Endothelial cell of umbilical vein (primary cell): Measurements from ENCODE around the gene RAB28. TPM values are rescaled to one million over a fixed set of nuclear protein-coding genes. Genes with fewer than 3 reads are reported as not detected.

Source experiments
- BruUV-seq: library from RNA; stranded (reverse); fragments of 400-500 nt; replicated peaks from 2 replicates; lab custom pipeline; 2021; lab: Mats Ljungman, UMichigan
- CTCF ChIA-PET: fragments of 300-600, 350-600 bp; sonication (Branson Sonifier 250); formaldehyde crosslinking; loops from one replicate; lab custom pipeline; 2021; ENCODE audit warnings: antibody characterized with exemption, inconsistent platforms; lab: Charles Lee
- POLR2A ChIA-PET: fragments of 300-600, 350-600 bp; sonication (Branson Sonifier 250); formaldehyde crosslinking; loops from one replicate; lab custom pipeline; 2021; ENCODE audit warnings: antibody characterized with exemption, inconsistent platforms; lab: Charles Lee
- DNase-seq: peaks from one replicate; pipeline ENCODE4 v3.0.0-alpha.2; 2011; ENCODE audit warnings: low read depth, low spot score
- FAIRE-seq: peaks from 2 replicates; lab custom pipeline; 2011; peaks lifted over from hg19 to GRCh38; lab: Jason Lieb, UNC
- H2AFZ ChIP-seq: 2 replicates; pipeline ENCODE4 v1.6.0; 2012; ENCODE audit warnings: low read depth, low read length, control low read depth, inconsistent platforms
- H3K27ac ChIP-seq: 2 replicates; pipeline ENCODE4 v1.5.1; 2011; ENCODE audit warnings: low read depth, mild to moderate bottlenecking, control low read depth, low read length, moderate library complexity; ENCODE audit not compliant: insufficient read depth
- H3K27me3 ChIP-seq, 2 experiments: 2 replicates each; pipeline versions ENCODE4 v1.6.0 to v1.6.1; 2011; ENCODE audit warnings: low read length in 2 of 2, mixed read lengths in 1 of 2; ENCODE audit not compliant: control insufficient read depth in 2 of 2, insufficient read depth in 2 of 2
- H3K36me3 ChIP-seq, 2 experiments: 2 replicates in 1 of 2; 3 replicates in 1 of 2; pipeline ENCODE4 v1.5.1; 2011; ENCODE audit warnings: low read length in 2 of 2, mild to moderate bottlenecking in 1 of 2, moderate library complexity in 1 of 2; ENCODE audit not compliant: control insufficient read depth in 2 of 2, insufficient read depth in 2 of 2; ENCODE audit errors: extremely low read depth in 1 of 2
- H3K4me1 ChIP-seq: 3 replicates; pipeline ENCODE4 v1.5.1; 2011; ENCODE audit warnings: mild to moderate bottlenecking, low read length; ENCODE audit not compliant: control insufficient read depth, insufficient read depth; ENCODE audit errors: extremely low read depth
- H3K4me2 ChIP-seq: 2 replicates; pipeline ENCODE4 v1.6.1; 2011; ENCODE audit warnings: low read length, control low read depth, mixed read lengths; ENCODE audit not compliant: insufficient read depth
- H3K4me3 ChIP-seq, 3 experiments: fragments of 200-600 bp in 1 of 3; sonication (generic), shearing (Covaris generic) in 1 of 3; replicated peaks in 1 of 3; 2 replicates each; pipeline ENCODE4 v1.5.1; 2011 to 2016; ENCODE audit warnings: control low read depth in 3 of 3, low read length in 3 of 3, mild to moderate bottlenecking in 2 of 3, inconsistent platforms in 1 of 3, low read depth in 1 of 3, moderate library complexity in 1 of 3; ENCODE audit not compliant: insufficient read depth in 1 of 3
- H3K79me2 ChIP-seq: 2 replicates; pipeline ENCODE4 v1.6.0; 2012; ENCODE audit warnings: low read length, inconsistent platforms; ENCODE audit not compliant: control insufficient read depth, insufficient read depth
- H3K9ac ChIP-seq: replicated peaks from 2 replicates; pipeline ENCODE3; 2011; ENCODE audit warnings: low read length, control low read depth; ENCODE audit not compliant: insufficient read depth; ENCODE audit errors: extremely low read depth
- H3K9me1 ChIP-seq: replicated peaks from 3 replicates; pipeline ENCODE4 v1.6.0; 2011; ENCODE audit warnings: mild to moderate bottlenecking, low read length; ENCODE audit not compliant: control insufficient read depth, insufficient read depth; ENCODE audit errors: extremely low read depth
- H3K9me3 ChIP-seq: replicated peaks from 2 replicates; pipeline ENCODE4 v1.5.1; 2012; ENCODE audit warnings: low read length, inconsistent platforms; ENCODE audit not compliant: control insufficient read depth, insufficient read depth
- H4K20me1 ChIP-seq: replicated peaks from 2 replicates; pipeline ENCODE3; 2011; ENCODE audit warnings: mild to moderate bottlenecking, low read length; ENCODE audit not compliant: control insufficient read depth, insufficient read depth; ENCODE audit errors: extremely low read depth
- EZH2 ChIP-seq: IDR thresholded peaks from 2 replicates; pipeline ENCODE4 v1.6.1; 2012; ENCODE audit warnings: borderline replicate concordance, low read depth, mild to moderate bottlenecking, moderate library complexity, low read length, inconsistent platforms; ENCODE audit not compliant: severe bottlenecking
- FOS ChIP-seq: IDR thresholded peaks from 2 replicates; pipeline ENCODE4 v1.6.1; 2011; ENCODE audit warnings: mild to moderate bottlenecking, low read length, moderate library complexity, borderline replicate concordance; ENCODE audit not compliant: insufficient read depth
- JUN ChIP-seq: IDR thresholded peaks from 2 replicates; pipeline ENCODE4 v1.6.1; 2011; ENCODE audit warnings: borderline replicate concordance, low read depth; ENCODE audit not compliant: insufficient read length, insufficient read depth
- MAX ChIP-seq: IDR thresholded peaks from 2 replicates; pipeline ENCODE4 v1.6.1; 2011; ENCODE audit not compliant: insufficient read depth, insufficient read length
- POLR2A ChIP-seq: IDR thresholded peaks from 2 replicates; pipeline ENCODE4 v1.6.1; 2012; ENCODE audit warnings: low read depth, mild to moderate bottlenecking, control low read depth, low read length
- POLR2AphosphoS5 ChIP-seq: IDR thresholded peaks from 2 replicates; pipeline ENCODE4 v1.6.1; 2012; ENCODE audit warnings: low read depth, mild to moderate bottlenecking, control low read depth, low read length, moderate library complexity; ENCODE audit not compliant: insufficient read depth
- dilution Hi-C: fragments of 300-500 bp; cut with MboI; formaldehyde crosslinking; loops from one replicate; pipeline ENCODE4 v1.15.0; 2019; ENCODE audit warnings: low sequenced_read_pairs; ENCODE audit not compliant: extremely low pct_ligation_motif_present
- intact Hi-C: fragments of 100-400 bp; cut with micrococcal nuclease; formaldehyde crosslinking; loops from one replicate; pipeline ENCODE4 v1.10.0; 2022
- polyA plus RNA-seq, 4 experiments: library from polyadenylated mRNA; depleted of rRNA in 3 of 4; stranded (reverse) in 3 of 4; unstranded in 1 of 4; fragments of >200 nt; gene quantifications; 2 replicates each; pipeline versions ENCODE4 v1.2.1 to v1.2.3, GENCODE V29; 2011 to 2012; ENCODE audit warnings: missing spikeins in 1 of 4
- total RNA-seq: library from RNA; stranded (reverse); gene quantifications from 2 replicates; pipeline ENCODE4 v1.2.3, GENCODE V29; 2021

The RAB28 gene
- total and polyA plus RNA-seq, 2 donors (not counting 3 experiments of a cell fraction or from before 2014, with no cell fraction given): 13.0 to 13.2 TPM

DNA sequence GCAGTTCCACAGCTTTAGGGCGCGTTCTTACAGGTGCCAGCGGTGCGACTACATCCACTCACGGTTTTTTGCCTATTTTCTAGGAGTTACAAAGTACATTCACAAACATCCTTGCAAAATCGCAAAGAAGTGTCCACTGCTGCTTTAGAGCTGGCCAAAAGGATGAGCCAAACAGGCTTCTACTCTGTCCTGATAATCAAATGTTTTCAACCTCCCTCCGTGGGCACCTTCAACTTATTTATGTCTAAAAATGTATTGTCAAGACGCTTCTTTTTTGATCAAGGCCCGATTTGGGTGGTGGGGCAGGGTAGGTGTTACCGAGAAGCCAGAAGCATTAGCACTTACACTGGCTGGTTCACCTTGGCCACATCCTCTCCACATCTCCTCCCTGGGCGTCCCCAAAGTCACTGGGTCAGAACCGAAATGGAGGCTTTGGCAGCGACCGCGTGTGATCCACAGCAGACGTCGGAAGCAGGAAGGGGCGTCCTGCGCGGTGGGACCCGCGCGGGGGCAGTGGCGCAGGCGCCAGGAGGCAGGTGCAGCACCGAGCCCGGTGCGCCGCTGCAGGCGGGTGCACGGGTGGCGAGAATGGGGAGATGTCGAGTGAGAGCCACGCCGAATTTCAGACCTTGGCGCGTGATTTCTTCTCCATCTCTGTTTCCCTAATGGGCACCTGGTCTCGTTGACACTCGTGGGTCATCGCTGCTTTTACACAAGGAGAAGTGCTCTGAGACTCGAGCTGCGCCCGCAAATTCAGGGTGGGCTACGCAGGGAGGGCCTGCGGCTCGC, 43.2 kb upstream of the RAB28 start:
- CTCF ChIA-PET: interaction anchor here (1.1 kb wide), 1 partner anchor 16 kb away, joined by 3 read pairs; the partner anchor contains the start of gene NKX3-2

GRCh38 chr4:13526658-13527057, 42.5 kb upstream of the RAB28 start:
- dilution Hi-C loops: no loop called here
- intact Hi-C loops: no loop called here
- FAIRE-seq (no peak), DNase-seq (no peak)
- Histone ChIP-seq H3K4me3 (no peak overlapping the region), H2AFZ (no peak overlapping the region), H3K9ac (no peak overlapping the region), H3K27me3 (peaks cover 97% of the 10 kb centered on the region in 2 experiments), H3K27ac (no peak overlapping the region), H3K9me3 (peaks cover 7% of the 10 kb centered on the region), H4K20me1 (no peaks in the 10 kb centered on the region), H3K4me1 (no peaks in the 10 kb centered on the region), H3K9me1 (no peaks in the 10 kb centered on the region), H3K79me2 (no peaks in the 10 kb centered on the region), H3K4me2 (no peak overlapping the region), H3K36me3 (no peaks in the 10 kb centered on the region)
- no TSS peak for BruUV-seq
- ChIA-PET POLR2A (no interaction called here), CTCF (interaction anchor here (1.0 to 1.8 kb wide), 4 partner anchors 13 to 674 kb away, joined by 3 to 6 read pairs (median 3); partner anchors contain the start of gene NKX3-2)
- TF ChIP-seq MAX: no peak
- no peak for TF ChIP-seq EZH2
- no peak for TF ChIP-seq POLR2AphosphoS5
- no peak for TF ChIP-seq JUN
- TF ChIP-seq POLR2A: no peak

More for the DNA sequence above, 43.2 kb upstream of the RAB28 start:
- no peak for FAIRE-seq
- Histone ChIP-seq H3K36me3 (no peaks in the 10 kb centered on the region), H3K9me3 (peaks cover 7% of the 10 kb centered on the region), H4K20me1 (no peaks in the 10 kb centered on the region), H3K79me2 (no peaks in the 10 kb centered on the region), H3K9ac (no peak overlapping the region), H3K4me3 (no peak overlapping the region), H3K27me3 (peaks cover 96 to 97% of the 10 kb centered on the region in 2 experiments), H3K4me2 (no peak overlapping the region), H3K9me1 (no peaks in the 10 kb centered on the region), H2AFZ (no peak overlapping the region), H3K27ac (no peak overlapping the region), H3K4me1 (no peaks in the 10 kb centered on the region)
- TF ChIP-seq JUN (no peak), FOS (no peak), EZH2 (peak; percentile 93)
- dilution Hi-C loops (no loop called here), intact Hi-C loops (no loop called here)
- no peak for DNase-seq
- BruUV-seq: no TSS peak
- POLR2A ChIA-PET: no interaction called here
